GM12801 (cell line): Measurements from ENCODE around the gene SIX5.

Experiments
- CTCF ChIP-seq: IDR thresholded peaks from one replicate; pipeline ENCODE4 v1.5.1; 2011; ENCODE audit warnings: control low read depth; ENCODE audit not compliant: insufficient read length; ENCODE audit errors: extremely low read depth

SIX5 gene

DNA sequence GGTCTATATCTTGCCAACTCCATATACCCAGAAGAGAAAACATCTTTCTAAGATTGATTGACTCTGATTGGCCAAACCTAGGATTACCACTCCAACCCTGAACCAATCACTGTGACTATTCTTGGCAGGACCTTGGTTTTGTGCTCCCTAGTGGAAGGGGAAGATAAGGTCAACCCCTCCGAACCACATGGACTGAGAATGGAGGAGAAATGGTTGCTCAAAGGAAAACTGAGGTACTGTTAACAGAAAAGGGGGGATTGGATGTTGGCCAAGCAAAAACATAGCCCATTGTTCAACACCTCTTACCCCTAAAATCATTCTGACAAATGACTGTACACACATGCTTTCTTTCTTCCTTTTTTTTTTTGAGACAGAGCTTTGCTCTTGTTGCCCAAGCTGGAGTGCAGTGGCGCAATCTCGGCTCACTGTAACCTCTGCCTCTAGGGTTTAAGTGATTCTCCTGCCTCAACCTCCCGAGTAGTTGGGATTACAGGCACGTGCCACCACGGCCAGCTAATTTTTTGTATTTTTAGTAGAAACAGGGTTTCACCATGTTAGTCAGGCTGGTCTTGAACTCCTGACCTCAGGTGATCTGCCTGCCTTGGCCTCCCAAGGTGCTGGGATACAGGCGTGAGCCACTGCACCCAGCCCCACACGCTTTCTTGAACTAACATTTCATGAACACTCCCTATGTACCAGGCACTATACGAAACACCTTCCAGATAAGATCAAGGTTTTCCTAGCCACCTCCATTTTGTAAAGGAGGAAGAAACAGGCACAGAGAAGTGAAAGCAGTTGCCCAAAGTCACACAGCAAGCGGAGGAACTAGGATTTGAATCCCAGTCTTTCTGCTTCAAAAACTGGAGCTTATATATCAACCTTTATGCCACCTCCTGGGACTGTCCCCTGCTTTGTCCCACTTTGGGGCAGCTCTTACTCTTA is 29.3 kb downstream of the SIX5 start:
- no peak for TF ChIP-seq CTCF

DNA sequence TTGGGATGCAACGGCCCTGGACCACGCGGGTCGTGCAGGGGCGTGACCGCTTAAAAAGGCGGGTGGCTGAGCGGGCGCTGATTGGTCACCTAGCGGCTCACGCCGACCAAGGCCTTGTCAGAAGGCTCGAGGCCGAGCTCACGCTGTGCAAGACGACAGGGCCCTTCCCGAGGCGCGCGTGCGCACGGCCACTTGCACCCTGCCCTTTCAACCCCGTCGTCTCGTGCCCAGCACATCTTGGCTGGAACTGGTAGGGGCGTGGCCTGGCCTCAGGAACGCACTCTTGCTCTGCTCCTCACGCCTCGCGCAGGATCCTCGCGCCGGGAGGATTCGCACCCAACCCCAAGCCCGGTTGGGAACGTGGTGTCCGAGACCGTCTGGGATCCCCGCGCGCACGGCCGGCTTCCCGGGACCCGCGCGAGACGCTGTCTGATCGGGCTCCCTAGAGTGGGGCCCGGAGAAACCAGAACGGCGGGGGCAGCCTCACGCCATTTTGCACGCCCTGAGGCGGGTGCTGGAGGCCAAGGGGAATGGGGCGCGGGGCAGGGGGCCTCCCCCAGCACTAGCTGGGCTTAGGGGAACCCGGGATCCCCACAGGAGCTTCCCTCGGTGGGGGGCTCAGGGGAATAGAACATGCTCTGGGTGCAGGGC is 35.8 kb downstream of the SIX5 start, which contains the start of gene MEIOSIN:
Gene MEIOSIN (plus strand): TSS at position 280 of the 651 bp plus-strand sequence. CDS start 1,938 bp downstream, outside the sequence.
- no peak for TF ChIP-seq CTCF

GRCh38 chr19:45730368-45731288 is 38.4 kb downstream of the SIX5 start, which contains the start of gene FBXO46:
FBXO46 (minus strand) TSS chr19:45730896; CDS start chr19:45713495, 17,401 bp downstream.
- no peak for TF ChIP-seq CTCF

GRCh38 chr19:45729800-45730290 is 39.2 kb downstream of the SIX5 start:
- no peak for TF ChIP-seq CTCF

DNA sequence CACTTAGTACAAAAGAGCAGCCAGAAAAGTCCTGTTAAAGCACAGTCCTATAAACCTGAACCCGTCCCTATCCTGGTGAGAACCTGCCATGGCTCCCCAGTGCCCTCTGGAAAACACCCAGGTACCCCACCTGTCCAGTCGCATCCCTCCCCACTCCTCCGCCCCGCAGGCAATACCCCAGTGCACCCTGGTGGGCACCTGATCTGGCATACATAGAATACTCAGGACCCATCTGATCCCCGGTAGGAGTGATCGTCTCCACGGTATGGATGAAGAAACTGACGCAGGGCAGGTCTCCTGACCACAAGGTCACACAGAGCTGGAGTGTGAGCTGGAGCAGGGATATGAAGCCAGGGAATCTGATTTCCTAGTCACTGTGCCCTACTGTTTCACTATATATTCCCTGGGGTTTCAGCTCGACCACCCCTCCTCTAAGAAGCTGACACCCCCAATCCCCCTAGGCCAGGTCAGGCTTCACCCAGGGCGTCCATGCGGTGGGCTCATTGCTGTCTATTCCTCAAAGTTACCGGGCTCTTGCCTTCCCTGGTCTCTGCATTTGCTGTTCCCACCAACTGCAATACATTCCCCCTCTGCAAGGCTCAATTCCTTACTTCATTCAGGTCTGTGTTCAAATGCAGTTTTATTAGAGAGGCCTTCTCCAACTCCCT is 50.9 kb downstream of the SIX5 start:
- TF ChIP-seq CTCF: no peak

- TF ChIP-seq CTCF: no peak
Observed at GRCh38 chr19:45717131-45717982, 51.7 kb downstream of the SIX5 start.
